K562 (cell line): ENCODE measurements around the gene ARHGEF4. TPM values are rescaled to one million over a fixed set of nuclear protein-coding genes. Genes with fewer than 3 reads are reported as not detected.

Experiments
- polyA plus RNA-seq, 8 experiments: library from polyadenylated mRNA; depleted of rRNA in 4 of 8; stranded (reverse) in 5 of 8; unstranded in 3 of 8; fragments of >200 nt; fragmentation: Nextera tagmentation in 2 of 8; fragmentation: Illumina TruSeq in 1 of 8; extraction: Ambion mirVana in 2 of 8; extraction: Trizol in 1 of 8; gene quantifications; 2 replicates each; pipeline versions ENCODE4 v1.2.1 to v1.2.3, GENCODE V29; 2011 to 2014; ENCODE audit warnings: inconsistent platforms in 1 of 8, missing spikeins in 1 of 8
- total RNA-seq, 7 experiments: library from RNA; depleted of rRNA in 6 of 7; stranded (reverse); fragments of >200 nt in 6 of 7; fragmentation: Illumina TruSeq in 2 of 7; extraction: Trizol in 2 of 7; gene quantifications; 2 replicates each; pipeline versions ENCODE4 v1.2.1 to v1.2.3, GENCODE V29; 2011 to 2021; ENCODE audit warnings: low replicate concordance in 1 of 7
- TF ChIP-seq, protein P1 (sequence below): fragments of 200-600 bp; sonication (generic); IDR thresholded peaks from one replicate; pipeline ENCODE4 v1.6.1; 2012; ENCODE audit warnings: mild to moderate bottlenecking, low read depth, low read length, inconsistent platforms

The ARHGEF4 gene
- total and polyA plus RNA-seq, 9 of the 15 experiments (the other 6 are each of a cell fraction or from before 2014, with no cell fraction given) = not detected

DNA sequence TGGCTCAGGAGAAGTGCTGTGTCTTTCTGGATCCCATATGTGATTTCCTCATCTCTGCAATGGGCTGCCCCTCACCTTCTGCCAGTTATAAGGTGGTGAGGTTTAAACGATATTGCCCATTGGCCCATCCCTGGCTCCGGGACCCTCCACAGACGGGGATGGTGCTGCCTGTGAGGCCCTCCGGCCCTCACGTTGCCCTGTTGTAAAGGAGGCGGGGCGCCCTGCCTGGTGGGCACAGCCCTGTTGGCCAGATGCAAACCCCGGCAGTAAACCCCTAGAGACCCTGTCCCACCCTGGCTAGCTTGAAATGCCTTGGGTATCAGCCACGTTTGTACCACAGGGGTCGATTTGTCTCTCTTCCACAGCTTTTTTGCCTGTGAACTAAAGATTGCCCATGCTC, 7.4 kb downstream of the ARHGEF4 start (continued):
- TF ChIP-seq, protein P1, sequence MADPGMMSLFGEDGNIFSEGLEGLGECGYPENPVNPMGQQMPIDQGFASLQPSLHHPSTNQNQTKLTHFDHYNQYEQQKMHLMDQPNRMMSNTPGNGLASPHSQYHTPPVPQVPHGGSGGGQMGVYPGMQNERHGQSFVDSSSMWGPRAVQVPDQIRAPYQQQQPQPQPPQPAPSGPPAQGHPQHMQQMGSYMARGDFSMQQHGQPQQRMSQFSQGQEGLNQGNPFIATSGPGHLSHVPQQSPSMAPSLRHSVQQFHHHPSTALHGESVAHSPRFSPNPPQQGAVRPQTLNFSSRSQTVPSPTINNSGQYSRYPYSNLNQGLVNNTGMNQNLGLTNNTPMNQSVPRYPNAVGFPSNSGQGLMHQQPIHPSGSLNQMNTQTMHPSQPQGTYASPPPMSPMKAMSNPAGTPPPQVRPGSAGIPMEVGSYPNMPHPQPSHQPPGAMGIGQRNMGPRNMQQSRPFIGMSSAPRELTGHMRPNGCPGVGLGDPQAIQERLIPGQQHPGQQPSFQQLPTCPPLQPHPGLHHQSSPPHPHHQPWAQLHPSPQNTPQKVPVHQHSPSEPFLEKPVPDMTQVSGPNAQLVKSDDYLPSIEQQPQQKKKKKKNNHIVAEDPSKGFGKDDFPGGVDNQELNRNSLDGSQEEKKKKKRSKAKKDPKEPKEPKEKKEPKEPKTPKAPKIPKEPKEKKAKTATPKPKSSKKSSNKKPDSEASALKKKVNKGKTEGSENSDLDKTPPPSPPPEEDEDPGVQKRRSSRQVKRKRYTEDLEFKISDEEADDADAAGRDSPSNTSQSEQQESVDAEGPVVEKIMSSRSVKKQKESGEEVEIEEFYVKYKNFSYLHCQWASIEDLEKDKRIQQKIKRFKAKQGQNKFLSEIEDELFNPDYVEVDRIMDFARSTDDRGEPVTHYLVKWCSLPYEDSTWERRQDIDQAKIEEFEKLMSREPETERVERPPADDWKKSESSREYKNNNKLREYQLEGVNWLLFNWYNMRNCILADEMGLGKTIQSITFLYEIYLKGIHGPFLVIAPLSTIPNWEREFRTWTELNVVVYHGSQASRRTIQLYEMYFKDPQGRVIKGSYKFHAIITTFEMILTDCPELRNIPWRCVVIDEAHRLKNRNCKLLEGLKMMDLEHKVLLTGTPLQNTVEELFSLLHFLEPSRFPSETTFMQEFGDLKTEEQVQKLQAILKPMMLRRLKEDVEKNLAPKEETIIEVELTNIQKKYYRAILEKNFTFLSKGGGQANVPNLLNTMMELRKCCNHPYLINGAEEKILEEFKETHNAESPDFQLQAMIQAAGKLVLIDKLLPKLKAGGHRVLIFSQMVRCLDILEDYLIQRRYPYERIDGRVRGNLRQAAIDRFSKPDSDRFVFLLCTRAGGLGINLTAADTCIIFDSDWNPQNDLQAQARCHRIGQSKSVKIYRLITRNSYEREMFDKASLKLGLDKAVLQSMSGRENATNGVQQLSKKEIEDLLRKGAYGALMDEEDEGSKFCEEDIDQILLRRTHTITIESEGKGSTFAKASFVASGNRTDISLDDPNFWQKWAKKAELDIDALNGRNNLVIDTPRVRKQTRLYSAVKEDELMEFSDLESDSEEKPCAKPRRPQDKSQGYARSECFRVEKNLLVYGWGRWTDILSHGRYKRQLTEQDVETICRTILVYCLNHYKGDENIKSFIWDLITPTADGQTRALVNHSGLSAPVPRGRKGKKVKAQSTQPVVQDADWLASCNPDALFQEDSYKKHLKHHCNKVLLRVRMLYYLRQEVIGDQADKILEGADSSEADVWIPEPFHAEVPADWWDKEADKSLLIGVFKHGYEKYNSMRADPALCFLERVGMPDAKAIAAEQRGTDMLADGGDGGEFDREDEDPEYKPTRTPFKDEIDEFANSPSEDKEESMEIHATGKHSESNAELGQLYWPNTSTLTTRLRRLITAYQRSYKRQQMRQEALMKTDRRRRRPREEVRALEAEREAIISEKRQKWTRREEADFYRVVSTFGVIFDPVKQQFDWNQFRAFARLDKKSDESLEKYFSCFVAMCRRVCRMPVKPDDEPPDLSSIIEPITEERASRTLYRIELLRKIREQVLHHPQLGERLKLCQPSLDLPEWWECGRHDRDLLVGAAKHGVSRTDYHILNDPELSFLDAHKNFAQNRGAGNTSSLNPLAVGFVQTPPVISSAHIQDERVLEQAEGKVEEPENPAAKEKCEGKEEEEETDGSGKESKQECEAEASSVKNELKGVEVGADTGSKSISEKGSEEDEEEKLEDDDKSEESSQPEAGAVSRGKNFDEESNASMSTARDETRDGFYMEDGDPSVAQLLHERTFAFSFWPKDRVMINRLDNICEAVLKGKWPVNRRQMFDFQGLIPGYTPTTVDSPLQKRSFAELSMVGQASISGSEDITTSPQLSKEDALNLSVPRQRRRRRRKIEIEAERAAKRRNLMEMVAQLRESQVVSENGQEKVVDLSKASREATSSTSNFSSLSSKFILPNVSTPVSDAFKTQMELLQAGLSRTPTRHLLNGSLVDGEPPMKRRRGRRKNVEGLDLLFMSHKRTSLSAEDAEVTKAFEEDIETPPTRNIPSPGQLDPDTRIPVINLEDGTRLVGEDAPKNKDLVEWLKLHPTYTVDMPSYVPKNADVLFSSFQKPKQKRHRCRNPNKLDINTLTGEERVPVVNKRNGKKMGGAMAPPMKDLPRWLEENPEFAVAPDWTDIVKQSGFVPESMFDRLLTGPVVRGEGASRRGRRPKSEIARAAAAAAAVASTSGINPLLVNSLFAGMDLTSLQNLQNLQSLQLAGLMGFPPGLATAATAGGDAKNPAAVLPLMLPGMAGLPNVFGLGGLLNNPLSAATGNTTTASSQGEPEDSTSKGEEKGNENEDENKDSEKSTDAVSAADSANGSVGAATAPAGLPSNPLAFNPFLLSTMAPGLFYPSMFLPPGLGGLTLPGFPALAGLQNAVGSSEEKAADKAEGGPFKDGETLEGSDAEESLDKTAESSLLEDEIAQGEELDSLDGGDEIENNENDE = no peak
